ENCODE data around the gene ART4. TPM values are rescaled to one million over a fixed set of nuclear protein-coding genes. Genes with fewer than 3 reads are reported as not detected.

Gene ART4
- total RNA-seq, 1 experiment from 2014 or later = 0.57 TPM

GRCh38 chr12:14842315-14842714, 1.0 kb downstream of the ART4 start:
- TF ChIP-seq, protein P1, sequence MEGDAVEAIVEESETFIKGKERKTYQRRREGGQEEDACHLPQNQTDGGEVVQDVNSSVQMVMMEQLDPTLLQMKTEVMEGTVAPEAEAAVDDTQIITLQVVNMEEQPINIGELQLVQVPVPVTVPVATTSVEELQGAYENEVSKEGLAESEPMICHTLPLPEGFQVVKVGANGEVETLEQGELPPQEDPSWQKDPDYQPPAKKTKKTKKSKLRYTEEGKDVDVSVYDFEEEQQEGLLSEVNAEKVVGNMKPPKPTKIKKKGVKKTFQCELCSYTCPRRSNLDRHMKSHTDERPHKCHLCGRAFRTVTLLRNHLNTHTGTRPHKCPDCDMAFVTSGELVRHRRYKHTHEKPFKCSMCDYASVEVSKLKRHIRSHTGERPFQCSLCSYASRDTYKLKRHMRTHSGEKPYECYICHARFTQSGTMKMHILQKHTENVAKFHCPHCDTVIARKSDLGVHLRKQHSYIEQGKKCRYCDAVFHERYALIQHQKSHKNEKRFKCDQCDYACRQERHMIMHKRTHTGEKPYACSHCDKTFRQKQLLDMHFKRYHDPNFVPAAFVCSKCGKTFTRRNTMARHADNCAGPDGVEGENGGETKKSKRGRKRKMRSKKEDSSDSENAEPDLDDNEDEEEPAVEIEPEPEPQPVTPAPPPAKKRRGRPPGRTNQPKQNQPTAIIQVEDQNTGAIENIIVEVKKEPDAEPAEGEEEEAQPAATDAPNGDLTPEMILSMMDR (IDR thresholded peaks at IDR 0.05; ENCODE audit: insufficient read depth in 1 of 2, low read depth in 1 of 2, low read length in 1 of 2, severe bottlenecking in 1 of 2, unreplicated experiment in 1 of 2) = no peak
- Histone ChIP-seq H3K27me3 (replicated peaks; ENCODE audit: control insufficient read depth, insufficient read depth, low read length) (no peaks in the 10 kb centered on the region), H3K4me3 (ENCODE audit: low read depth, low read length) (no peak overlapping the region), H3K9me3 (no peaks in the 10 kb centered on the region), H3K4me1 (peaks cover 32% of the 10 kb centered on the region), H3K36me3 (ENCODE audit: control insufficient read depth, insufficient read depth, low read length) (no peaks in the 10 kb centered on the region)
- Mint-ChIP-seq H3K27me3 (ENCODE audit: insufficient read depth, unreplicated experiment) (no peaks in the 10 kb centered on the region), H3K27ac (ENCODE audit: unreplicated experiment) (no peak overlapping the region), H3K4me3 (ENCODE audit: unreplicated experiment) (no peak overlapping the region), H3K9me3 (ENCODE audit: unreplicated experiment) (peaks cover 11% of the 10 kb centered on the region), H3K4me1 (ENCODE audit: low read depth, unreplicated experiment) (peaks cover 20% of the 10 kb centered on the region), H3K36me3 (ENCODE audit: insufficient read depth, unreplicated experiment) (no peaks in the 10 kb centered on the region)
- intact Hi-C loops (cut with micrococcal nuclease; ENCODE audit: unreplicated experiment) = loop anchor here (2.0 to 5.0 kb wide), 2 partner anchors 40 to 68 kb away; partner anchors contain the start of genes C12orf60 and WBP11
- POLR2A ChIA-PET = no interaction called here
- no TSS peak for BruUV-seq (replicated peaks)
- CTCF ChIA-PET = interaction anchor here (2.2 kb wide), 1 partner anchor 154 kb away, joined by 6 read pairs; no protein-coding TSS in a partner anchor
- no peak for DNase-seq

DNA sequence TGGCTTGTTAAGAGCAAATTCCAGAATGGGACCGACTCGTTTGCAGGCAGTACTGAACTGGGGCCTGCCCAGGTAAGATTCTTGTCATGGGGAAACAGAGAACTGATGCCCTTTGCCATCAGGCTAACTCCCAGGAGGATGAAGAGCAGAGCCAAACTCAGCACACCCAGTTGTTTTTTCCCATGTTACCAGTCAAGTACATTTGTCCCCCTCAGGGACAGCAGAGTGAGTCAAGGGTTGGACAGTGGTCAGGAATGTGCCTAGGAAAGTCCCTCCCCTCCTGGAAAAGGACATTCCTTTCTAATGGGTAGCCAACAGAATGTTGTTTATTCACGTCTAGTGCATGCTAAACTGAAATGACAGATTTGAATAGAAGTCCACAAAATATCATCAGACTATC, 1.6 kb downstream of the ART4 start:
- CTCF ChIA-PET = no interaction called here
- no peak overlapping the region for H3K4me3 Mint-ChIP-seq (ENCODE audit: unreplicated experiment)
- TF ChIP-seq, protein P1 (IDR thresholded peaks at IDR 0.05; ENCODE audit: insufficient read depth in 1 of 2, low read depth in 1 of 2, low read length in 1 of 2, severe bottlenecking in 1 of 2, unreplicated experiment in 1 of 2) = no peak
- intact Hi-C loops (cut with micrococcal nuclease; ENCODE audit: unreplicated experiment) = loop anchor here (2.0 to 5.0 kb wide), 2 partner anchors 39 to 67 kb away; partner anchors contain the start of genes C12orf60 and WBP11
- Histone ChIP-seq H3K9me3 (no peaks in the 10 kb centered on the region), H3K27me3 (replicated peaks; ENCODE audit: control insufficient read depth, insufficient read depth, low read length) (no peaks in the 10 kb centered on the region), H3K4me1 (peaks cover 36% of the 10 kb centered on the region), H3K4me3 (ENCODE audit: low read depth, low read length) (no peak overlapping the region), H3K36me3 (ENCODE audit: control insufficient read depth, insufficient read depth, low read length) (no peaks in the 10 kb centered on the region)
- H3K27ac Mint-ChIP-seq (ENCODE audit: unreplicated experiment) = no peak overlapping the region
- no peaks in the 10 kb centered on the region for H3K27me3 Mint-ChIP-seq (ENCODE audit: insufficient read depth, unreplicated experiment)
- DNase-seq = no peak
- no peaks in the 10 kb centered on the region for H3K36me3 Mint-ChIP-seq (ENCODE audit: insufficient read depth, unreplicated experiment)
- H3K9me3 Mint-ChIP-seq (ENCODE audit: unreplicated experiment) = peaks cover 11% of the 10 kb centered on the region
- POLR2A ChIA-PET = no interaction called here
- H3K4me1 Mint-ChIP-seq (ENCODE audit: low read depth, unreplicated experiment) = peaks cover 20% of the 10 kb centered on the region
- no TSS peak for BruUV-seq (replicated peaks)

GRCh38 chr12:14840616-14841015, 2.7 kb downstream of the ART4 start:
- no TSS peak for BruUV-seq (replicated peaks)
- no peaks in the 10 kb centered on the region for H3K9me3 ChIP-seq
- no peaks in the 10 kb centered on the region for H3K27me3 ChIP-seq (replicated peaks; ENCODE audit: control insufficient read depth, insufficient read depth, low read length)
- Mint-ChIP-seq H3K27ac (ENCODE audit: unreplicated experiment) (no peak overlapping the region), H3K4me1 (ENCODE audit: low read depth, unreplicated experiment) (peaks cover 25% of the 10 kb centered on the region), H3K4me3 (ENCODE audit: unreplicated experiment) (no peak overlapping the region), H3K9me3 (ENCODE audit: unreplicated experiment) (peaks cover 11% of the 10 kb centered on the region), H3K36me3 (ENCODE audit: insufficient read depth, unreplicated experiment) (no peaks in the 10 kb centered on the region), H3K27me3 (ENCODE audit: insufficient read depth, unreplicated experiment) (no peaks in the 10 kb centered on the region)
- H3K4me1 ChIP-seq = peaks cover 48% of the 10 kb centered on the region
- intact Hi-C loops (cut with micrococcal nuclease; ENCODE audit: unreplicated experiment) = loop anchor here (5.0 kb wide), 1 partner anchor 38 kb away; the partner anchor contains the start of genes C12orf60 and WBP11
- POLR2A ChIA-PET = no interaction called here
- no peaks in the 10 kb centered on the region for H3K36me3 ChIP-seq (ENCODE audit: control insufficient read depth, insufficient read depth, low read length)
- CTCF ChIA-PET = interaction anchor here (1.4 kb wide), 1 partner anchor 155 kb away, joined by 3 read pairs; no protein-coding TSS in a partner anchor
- TF ChIP-seq, protein P1 (IDR thresholded peaks at IDR 0.05; ENCODE audit: insufficient read depth in 1 of 2, low read depth in 1 of 2, low read length in 1 of 2, severe bottlenecking in 1 of 2, unreplicated experiment in 1 of 2) = no peak
- H3K4me3 ChIP-seq (ENCODE audit: low read depth, low read length) = no peak overlapping the region
- no peak for DNase-seq

All from Caco-2 (cell line).